Keratinocyte (primary cell): ENCODE data around the gene KCNQ4.

Experiments
- CTCF ChIP-seq, 3 experiments: IDR thresholded peaks in 1 of 3; conservative IDR thresholded peaks in 1 of 3; optimal IDR thresholded peaks in 1 of 3; 2 replicates in 2 of 3; 3 replicates in 1 of 3; pipeline versions ENCODE3 to v1.5.1; 2011; ENCODE audit warnings: low read length in 3 of 3, mild to moderate bottlenecking in 3 of 3, moderate library complexity in 2 of 3, control low read depth in 1 of 3, inconsistent platforms in 1 of 3; ENCODE audit not compliant: insufficient read depth in 2 of 3; ENCODE audit errors: extremely low read depth in 1 of 3
- EZH2 ChIP-seq: IDR thresholded peaks from one replicate; pipeline ENCODE4 v1.6.1; 2012; ENCODE audit warnings: inconsistent platforms, mild to moderate bottlenecking, low read length, moderate library complexity

GRCh38 chr1:40855513-40855912 lies 71.9 kb downstream of the KCNQ4 start:
- TF ChIP-seq CTCF (optimal IDR thresholded peaks at IDR 0.05 in 1 of 3, IDR thresholded peaks at IDR 0.05 in 1 of 3, conservative IDR thresholded peaks at IDR 0.05 in 1 of 3; ENCODE audit: extremely low read depth in 1 of 3, insufficient read depth in 2 of 3, low read length in 3 of 3) = peak in 1 of 3 experiments; percentile 25
- TF ChIP-seq EZH2 = no peak
